AG09319 (cell line): ENCODE data around the gene KIAA0232.

Source experiments
- DNase-seq: peaks from one replicate; pipeline ENCODE4 v3.0.0-alpha.2; 2010; ENCODE audit warnings: low read depth; ENCODE audit errors: extremely low read depth
- TF ChIP-seq, protein P1 (sequence below): IDR thresholded peaks from 2 replicates; pipeline ENCODE4 v1.5.1; 2011; ENCODE audit warnings: low read depth, mild to moderate bottlenecking, inconsistent platforms, low read length, moderate library complexity

The KIAA0232 gene

GRCh38 chr4:6802025-6802424 lies 19.5 kb downstream of the KIAA0232 start:
- TF ChIP-seq, protein P1, sequence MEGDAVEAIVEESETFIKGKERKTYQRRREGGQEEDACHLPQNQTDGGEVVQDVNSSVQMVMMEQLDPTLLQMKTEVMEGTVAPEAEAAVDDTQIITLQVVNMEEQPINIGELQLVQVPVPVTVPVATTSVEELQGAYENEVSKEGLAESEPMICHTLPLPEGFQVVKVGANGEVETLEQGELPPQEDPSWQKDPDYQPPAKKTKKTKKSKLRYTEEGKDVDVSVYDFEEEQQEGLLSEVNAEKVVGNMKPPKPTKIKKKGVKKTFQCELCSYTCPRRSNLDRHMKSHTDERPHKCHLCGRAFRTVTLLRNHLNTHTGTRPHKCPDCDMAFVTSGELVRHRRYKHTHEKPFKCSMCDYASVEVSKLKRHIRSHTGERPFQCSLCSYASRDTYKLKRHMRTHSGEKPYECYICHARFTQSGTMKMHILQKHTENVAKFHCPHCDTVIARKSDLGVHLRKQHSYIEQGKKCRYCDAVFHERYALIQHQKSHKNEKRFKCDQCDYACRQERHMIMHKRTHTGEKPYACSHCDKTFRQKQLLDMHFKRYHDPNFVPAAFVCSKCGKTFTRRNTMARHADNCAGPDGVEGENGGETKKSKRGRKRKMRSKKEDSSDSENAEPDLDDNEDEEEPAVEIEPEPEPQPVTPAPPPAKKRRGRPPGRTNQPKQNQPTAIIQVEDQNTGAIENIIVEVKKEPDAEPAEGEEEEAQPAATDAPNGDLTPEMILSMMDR: no peak
- no peak for DNase-seq

- no peak for DNase-seq
- TF ChIP-seq, protein P1: no peak
Measured at GRCh38 chr4:6802626-6803025, 20.1 kb downstream of the KIAA0232 start.

- TF ChIP-seq, protein P1: no peak
- no peak for DNase-seq
Measured at GRCh38 chr4:6803246-6803645, 20.7 kb downstream of the KIAA0232 start.

- DNase-seq: no peak
- TF ChIP-seq, protein P1: no peak
Measured at GRCh38 chr4:6804082-6804752, 21.7 kb downstream of the KIAA0232 start.

- TF ChIP-seq, protein P1: no peak
- DNase-seq: no peak
Measured at GRCh38 chr4:6806924-6807626, 24.5 kb downstream of the KIAA0232 start.

- TF ChIP-seq, protein P1: no peak
- no peak for DNase-seq
Measured at GRCh38 chr4:6808259-6808658, 25.7 kb downstream of the KIAA0232 start.

DNA sequence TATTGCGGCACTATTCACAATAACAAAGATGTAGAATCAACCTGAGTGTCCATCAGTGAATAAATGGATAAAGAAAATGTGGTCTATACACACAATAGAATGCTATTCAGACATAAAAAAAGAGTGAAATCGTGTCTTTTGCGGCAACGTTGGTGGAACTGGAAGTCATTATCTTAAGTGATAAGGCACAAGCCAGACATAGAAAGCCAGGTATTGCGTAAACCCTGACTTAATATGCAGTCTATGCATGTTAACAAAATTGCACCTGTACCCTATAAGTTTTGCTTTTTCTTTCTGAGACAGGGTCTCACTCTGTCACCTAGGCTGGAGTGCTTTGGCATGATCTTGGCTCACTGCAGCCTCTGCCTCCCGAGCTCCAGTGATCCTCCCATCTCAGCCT lies 28.6 kb downstream of the KIAA0232 start:
- no peak for DNase-seq
- TF ChIP-seq, protein P1: no peak
